Measurements from ENCODE around the gene UBE2J2. TPM values are rescaled to one million over a fixed set of nuclear protein-coding genes. Genes with fewer than 3 reads are reported as not detected.

UBE2J2 gene
- total RNA-seq, 1 donor from 2014 or later, result 52.0 TPM

DNA sequence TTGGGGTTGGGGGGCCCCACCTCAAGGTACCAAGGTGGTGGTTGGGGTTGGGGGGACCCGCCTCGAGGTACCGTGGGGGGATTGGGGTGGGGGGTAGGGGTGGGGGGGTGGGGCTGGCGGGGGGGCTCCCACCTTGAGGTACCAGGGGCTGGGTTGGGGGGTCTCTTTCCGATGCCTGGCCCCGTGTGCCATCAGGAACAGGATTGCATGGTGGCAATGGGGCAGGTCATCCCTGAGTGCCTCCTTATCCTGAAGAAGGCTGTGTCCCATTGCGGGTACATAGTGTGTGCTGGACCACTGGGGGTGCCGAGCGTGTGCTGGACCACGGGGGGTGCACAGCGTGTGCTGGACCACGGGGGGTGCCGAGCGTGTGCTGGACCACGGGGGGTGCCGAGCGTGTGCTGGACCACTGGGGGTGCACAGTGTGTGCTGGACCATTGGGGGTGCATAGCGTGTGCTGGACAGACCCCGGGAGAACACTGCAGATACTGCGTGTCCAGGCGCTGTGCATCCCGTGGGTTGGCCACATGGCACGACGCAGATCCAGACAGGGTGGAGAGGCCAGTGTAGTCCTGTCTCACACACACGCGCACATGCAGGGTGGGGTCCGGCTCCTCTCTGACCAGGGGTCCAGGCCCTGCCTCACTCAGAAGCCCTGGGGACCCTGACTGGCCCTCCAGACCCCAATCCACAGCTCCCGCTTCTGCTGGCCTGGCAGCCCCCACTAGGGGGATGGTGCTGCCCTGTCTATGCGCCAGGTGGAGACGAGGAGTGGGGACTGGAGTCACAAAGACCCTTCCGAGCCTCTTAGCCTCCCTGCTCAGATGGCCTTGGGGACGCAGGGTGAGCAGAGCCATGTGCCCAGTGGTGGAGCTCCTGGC lies 10.8 kb upstream of the UBE2J2 start:
- no peak for TF ChIP-seq CTCF (IDR thresholded peaks at IDR 0.05)
- H3K4me3 Mint-ChIP-seq (ENCODE audit: unreplicated experiment), result no peak overlapping the region
- DNase-seq (ENCODE audit: low spot score), result no peak
- no peaks in the 10 kb centered on the region for H3K9me3 Mint-ChIP-seq (ENCODE audit: low read depth)
- H3K27me3 Mint-ChIP-seq (ENCODE audit: low read depth), result no peaks in the 10 kb centered on the region
- no peak overlapping the region for H3K27ac Mint-ChIP-seq (ENCODE audit: unreplicated experiment)
- no peaks in the 10 kb centered on the region for H3K36me3 Mint-ChIP-seq (ENCODE audit: low read depth)
- no peaks in the 10 kb centered on the region for H3K4me1 Mint-ChIP-seq (ENCODE audit: low read depth)

DNA sequence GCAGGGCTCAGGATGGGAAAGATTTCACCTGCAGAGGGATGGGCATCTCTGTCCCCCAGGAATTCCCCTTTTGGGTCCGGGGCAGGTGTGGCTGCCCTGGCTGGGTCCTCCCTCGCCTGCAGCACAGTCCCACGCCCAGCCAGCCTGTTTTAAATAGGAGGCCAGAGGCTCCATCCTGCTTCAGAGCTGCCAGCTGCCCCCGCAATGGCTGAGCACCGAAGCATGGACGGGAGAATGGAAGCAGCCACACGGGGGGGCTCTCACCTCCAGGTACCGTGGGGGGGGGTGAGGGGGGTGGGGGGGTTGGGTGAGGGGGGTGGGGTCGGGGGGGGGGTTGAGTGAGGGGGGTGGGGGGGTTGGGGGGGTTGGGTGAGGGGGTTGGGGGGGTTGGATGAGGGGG lies 10.2 kb upstream of the UBE2J2 start:
- H3K4me1 Mint-ChIP-seq (ENCODE audit: low read depth), result no peaks in the 10 kb centered on the region
- TF ChIP-seq CTCF (IDR thresholded peaks at IDR 0.05), result no peak
- H3K36me3 Mint-ChIP-seq (ENCODE audit: low read depth), result no peaks in the 10 kb centered on the region
- no peak overlapping the region for H3K27ac Mint-ChIP-seq (ENCODE audit: unreplicated experiment)
- H3K4me3 Mint-ChIP-seq (ENCODE audit: unreplicated experiment), result no peak overlapping the region
- H3K27me3 Mint-ChIP-seq (ENCODE audit: low read depth), result no peaks in the 10 kb centered on the region
- no peak for DNase-seq (ENCODE audit: low spot score)
- no peaks in the 10 kb centered on the region for H3K9me3 Mint-ChIP-seq (ENCODE audit: low read depth)

GRCh38 chr1:1282998-1283397 lies 9.3 kb upstream of the UBE2J2 start:
- no peak for TF ChIP-seq CTCF (IDR thresholded peaks at IDR 0.05)
- no peak overlapping the region for H3K27ac Mint-ChIP-seq (ENCODE audit: unreplicated experiment)
- no peaks in the 10 kb centered on the region for H3K9me3 Mint-ChIP-seq (ENCODE audit: low read depth)
- no peaks in the 10 kb centered on the region for H3K36me3 Mint-ChIP-seq (ENCODE audit: low read depth)
- H3K27me3 Mint-ChIP-seq (ENCODE audit: low read depth), result no peaks in the 10 kb centered on the region
- no peak overlapping the region for H3K4me3 Mint-ChIP-seq (ENCODE audit: unreplicated experiment)
- no peaks in the 10 kb centered on the region for H3K4me1 Mint-ChIP-seq (ENCODE audit: low read depth)
- no peak for DNase-seq (ENCODE audit: low spot score)

- H3K27ac Mint-ChIP-seq (ENCODE audit: unreplicated experiment), result no peak overlapping the region
- no peaks in the 10 kb centered on the region for H3K27me3 Mint-ChIP-seq (ENCODE audit: low read depth)
- no peak for DNase-seq (ENCODE audit: low spot score)
- H3K9me3 Mint-ChIP-seq (ENCODE audit: low read depth), result no peaks in the 10 kb centered on the region
- TF ChIP-seq CTCF (IDR thresholded peaks at IDR 0.05), result no peak
- H3K36me3 Mint-ChIP-seq (ENCODE audit: low read depth), result no peaks in the 10 kb centered on the region
- H3K4me1 Mint-ChIP-seq (ENCODE audit: low read depth), result no peaks in the 10 kb centered on the region
- no peak overlapping the region for H3K4me3 Mint-ChIP-seq (ENCODE audit: unreplicated experiment)
Observed at GRCh38 chr1:1281533-1282321, 8.1 kb upstream of the UBE2J2 start.

GRCh38 chr1:1280782-1281481 lies 7.3 kb upstream of the UBE2J2 start:
- no peaks in the 10 kb centered on the region for H3K36me3 Mint-ChIP-seq (ENCODE audit: low read depth)
- H3K27me3 Mint-ChIP-seq (ENCODE audit: low read depth), result no peaks in the 10 kb centered on the region
- H3K4me1 Mint-ChIP-seq (ENCODE audit: low read depth), result no peaks in the 10 kb centered on the region
- H3K4me3 Mint-ChIP-seq (ENCODE audit: unreplicated experiment), result no peak overlapping the region
- H3K27ac Mint-ChIP-seq (ENCODE audit: unreplicated experiment), result no peak overlapping the region
- TF ChIP-seq CTCF (IDR thresholded peaks at IDR 0.05), result no peak
- no peaks in the 10 kb centered on the region for H3K9me3 Mint-ChIP-seq (ENCODE audit: low read depth)
- DNase-seq (ENCODE audit: low spot score), result no peak

All from chondrocyte (in vitro differentiated cells).